Neutrophil (primary cell): ENCODE data around the gene N4BP2.

Experiments
- H3K27ac ChIP-seq: fragments of 200-600 bp; sonication (generic); 2 replicates; pipeline ENCODE4 v1.5.1; 2016; ENCODE audit warnings: mild to moderate bottlenecking, moderate library complexity
- H3K27me3 ChIP-seq: fragments of 200-600 bp; sonication (generic); 2 replicates; pipeline ENCODE4 v1.6.0; 2016; ENCODE audit warnings: mild to moderate bottlenecking
- H3K36me3 ChIP-seq: fragments of 200-600 bp; sonication (generic); 2 replicates; pipeline ENCODE4 v1.5.1; 2017
- H3K4me1 ChIP-seq, 2 experiments: fragments of 200-600 bp in 1 of 2; sonication (generic) in 1 of 2; 1 replicate in 1 of 2; 2 replicates in 1 of 2; pipeline versions ENCODE4 v1.5.1 to v1.6.1; 2013 to 2016; ENCODE audit warnings: low read depth in 1 of 2, low read length in 1 of 2, mild to moderate bottlenecking in 1 of 2, moderate library complexity in 1 of 2; ENCODE audit not compliant: control insufficient read depth in 1 of 2, insufficient read depth in 1 of 2
- H3K4me3 ChIP-seq, 2 experiments: fragments of 200-600 bp in 1 of 2; sonication (generic) in 1 of 2; 1 replicate in 1 of 2; 2 replicates in 1 of 2; pipeline ENCODE4 v1.5.1; 2013 to 2016; ENCODE audit warnings: low read depth in 1 of 2, low read length in 1 of 2, mild to moderate bottlenecking in 1 of 2, moderate library complexity in 1 of 2
- H3K9me3 ChIP-seq: fragments of 200-600 bp; sonication (generic); 2 replicates; pipeline ENCODE4 v1.5.1; 2016
- TF ChIP-seq, protein P1 (sequence below): fragments of 200-600 bp; sonication (generic); IDR thresholded peaks from 2 replicates; pipeline ENCODE4 v1.5.1; 2016; ENCODE audit warnings: antibody characterized with exemption

Gene N4BP2

DNA sequence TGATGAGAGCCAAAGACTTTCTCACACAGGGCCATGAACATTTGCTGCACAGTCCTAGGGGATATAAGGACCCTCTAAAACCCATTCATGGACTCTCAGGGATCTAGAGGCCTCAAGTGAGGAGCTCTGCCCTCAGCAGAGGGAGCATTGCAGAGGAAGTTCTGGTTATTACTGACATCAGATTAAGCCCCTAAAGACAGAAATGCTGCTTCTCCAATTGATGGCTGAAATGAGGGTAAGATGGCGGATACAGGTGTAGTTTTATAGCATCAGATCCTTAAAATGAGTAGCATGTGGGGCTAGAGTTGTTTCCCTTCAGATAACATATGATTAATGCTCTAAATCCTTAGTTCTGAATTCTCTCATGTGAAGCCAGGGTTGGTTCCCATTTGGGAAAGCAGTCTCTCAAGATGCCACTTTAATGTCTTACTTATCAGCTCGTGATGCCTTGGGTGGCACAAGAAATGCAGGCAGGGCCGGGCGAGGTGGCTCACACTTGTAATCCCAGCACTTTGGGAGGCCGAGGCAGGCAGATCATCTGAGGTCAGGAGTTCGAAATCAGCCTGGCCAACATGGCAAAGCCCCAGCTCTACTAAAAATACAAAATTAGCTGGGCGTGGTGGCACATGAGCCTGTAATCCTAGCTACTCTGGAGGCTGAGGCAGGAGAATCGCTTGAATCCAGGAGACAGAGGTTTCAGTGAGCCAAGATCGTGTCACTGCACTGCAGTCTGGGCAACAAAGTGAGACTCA lies 148.0 kb downstream of the N4BP2 start:
- TF ChIP-seq, protein P1, sequence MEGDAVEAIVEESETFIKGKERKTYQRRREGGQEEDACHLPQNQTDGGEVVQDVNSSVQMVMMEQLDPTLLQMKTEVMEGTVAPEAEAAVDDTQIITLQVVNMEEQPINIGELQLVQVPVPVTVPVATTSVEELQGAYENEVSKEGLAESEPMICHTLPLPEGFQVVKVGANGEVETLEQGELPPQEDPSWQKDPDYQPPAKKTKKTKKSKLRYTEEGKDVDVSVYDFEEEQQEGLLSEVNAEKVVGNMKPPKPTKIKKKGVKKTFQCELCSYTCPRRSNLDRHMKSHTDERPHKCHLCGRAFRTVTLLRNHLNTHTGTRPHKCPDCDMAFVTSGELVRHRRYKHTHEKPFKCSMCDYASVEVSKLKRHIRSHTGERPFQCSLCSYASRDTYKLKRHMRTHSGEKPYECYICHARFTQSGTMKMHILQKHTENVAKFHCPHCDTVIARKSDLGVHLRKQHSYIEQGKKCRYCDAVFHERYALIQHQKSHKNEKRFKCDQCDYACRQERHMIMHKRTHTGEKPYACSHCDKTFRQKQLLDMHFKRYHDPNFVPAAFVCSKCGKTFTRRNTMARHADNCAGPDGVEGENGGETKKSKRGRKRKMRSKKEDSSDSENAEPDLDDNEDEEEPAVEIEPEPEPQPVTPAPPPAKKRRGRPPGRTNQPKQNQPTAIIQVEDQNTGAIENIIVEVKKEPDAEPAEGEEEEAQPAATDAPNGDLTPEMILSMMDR: no peak
- H3K36me3 ChIP-seq: no peaks in the 10 kb centered on the region
- peak overlapping the region; percentile 47 to 58 for H3K4me3 ChIP-seq
- H3K4me1 ChIP-seq: peaks cover 80 to 82% of the 10 kb centered on the region in 2 experiments
- H3K27me3 ChIP-seq: no peaks in the 10 kb centered on the region
- no peaks in the 10 kb centered on the region for H3K9me3 ChIP-seq
- peak overlapping the region; percentile 87 for H3K27ac ChIP-seq

DNA sequence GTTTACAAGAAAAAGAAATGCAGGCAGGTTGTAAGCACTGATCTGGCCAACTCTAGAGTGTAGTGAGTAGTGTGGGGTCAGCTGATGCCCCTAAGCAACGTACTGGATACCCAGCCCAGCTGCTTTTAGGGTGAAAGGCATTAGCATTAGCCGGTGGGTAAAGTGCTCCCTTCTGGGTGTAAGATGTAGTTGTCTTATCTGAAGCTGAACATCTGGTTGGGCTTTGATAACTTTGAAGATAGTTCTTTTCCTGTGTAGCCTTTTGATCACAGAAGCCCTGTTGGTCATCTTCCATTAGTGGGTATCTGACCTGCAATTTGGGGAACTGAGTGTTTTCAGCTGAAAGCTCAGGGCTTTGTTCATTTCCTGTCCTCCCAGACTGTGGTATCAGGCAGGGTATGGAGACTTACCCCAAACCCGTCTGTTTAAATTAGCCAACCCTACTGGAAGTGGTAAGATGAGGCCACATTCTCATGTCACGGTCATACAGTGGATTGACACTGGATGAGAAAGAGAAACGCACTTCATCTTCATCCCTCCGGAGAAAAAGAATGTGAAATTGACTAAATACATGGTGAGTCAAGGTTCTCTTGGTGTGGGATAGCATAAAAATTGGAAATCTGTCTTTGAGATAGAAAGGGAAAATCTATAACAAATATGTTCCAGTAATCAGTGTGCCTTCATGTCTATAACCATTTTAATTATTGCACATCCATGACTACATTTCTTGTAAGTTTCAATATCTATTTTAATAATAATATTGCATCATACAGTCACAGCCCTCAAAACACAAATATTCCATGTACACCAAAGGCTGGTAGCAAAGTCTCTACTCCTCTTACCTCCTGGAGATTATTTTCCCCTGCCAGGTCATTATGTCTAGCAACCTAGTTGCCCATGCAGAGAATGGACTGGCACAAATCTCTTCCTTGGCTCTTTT lies 148.9 kb downstream of the N4BP2 start:
- peaks cover 77 to 82% of the 10 kb centered on the region in 2 experiments for H3K4me1 ChIP-seq
- TF ChIP-seq, protein P1: no peak
- H3K9me3 ChIP-seq: no peaks in the 10 kb centered on the region
- peak overlapping the region; percentile 47 to 58 for H3K4me3 ChIP-seq
- H3K27me3 ChIP-seq: no peaks in the 10 kb centered on the region
- no peaks in the 10 kb centered on the region for H3K36me3 ChIP-seq
- H3K27ac ChIP-seq: peak overlapping the region; percentile 87

GRCh38 chr4:40206426-40206825 lies 149.8 kb downstream of the N4BP2 start:
- peak overlapping the region; percentile 47 to 58 for H3K4me3 ChIP-seq
- H3K27ac ChIP-seq: peak overlapping the region; percentile 87

More at GRCh38 chr4:40206426-40206825, 149.8 kb downstream of the N4BP2 start:
- Histone ChIP-seq H3K27me3 (no peaks in the 10 kb centered on the region), H3K9me3 (no peaks in the 10 kb centered on the region), H3K36me3 (no peaks in the 10 kb centered on the region), H3K4me1 (peaks cover 73 to 81% of the 10 kb centered on the region in 2 experiments)
- TF ChIP-seq, protein P1: no peak
